Coronary artery (tissue), 2 donors: ENCODE measurements around the gene BLTP1.

Source experiments
- DNase-seq: peaks from one replicate; pipeline ENCODE4 v3.0.0-alpha.2; 2017; ENCODE audit warnings: low spot score
- H3K27ac ChIP-seq, 2 donors: fragments of 200-600 bp; sonication (generic); one replicate each; pipeline ENCODE4 v1.5.1; 2016 to 2019
- H3K4me3 ChIP-seq: fragments of 200-600 bp; sonication (generic); 2 replicates; pipeline ENCODE4 v1.5.1; 2016; ENCODE audit warnings: mild to moderate bottlenecking, moderate library complexity
- TF ChIP-seq, protein P1 (sequence below): fragments of 200-600 bp; sonication (generic); IDR thresholded peaks from one replicate; pipeline ENCODE4 v1.5.1; 2019; ENCODE audit warnings: antibody characterized with exemption

The BLTP1 gene

GRCh38 chr4:122119739-122120138 is 32.4 kb upstream of the BLTP1 start:
- Histone ChIP-seq H3K4me3 (no peak overlapping the region), H3K27ac (no peak overlapping the region)
- TF ChIP-seq, protein P1, sequence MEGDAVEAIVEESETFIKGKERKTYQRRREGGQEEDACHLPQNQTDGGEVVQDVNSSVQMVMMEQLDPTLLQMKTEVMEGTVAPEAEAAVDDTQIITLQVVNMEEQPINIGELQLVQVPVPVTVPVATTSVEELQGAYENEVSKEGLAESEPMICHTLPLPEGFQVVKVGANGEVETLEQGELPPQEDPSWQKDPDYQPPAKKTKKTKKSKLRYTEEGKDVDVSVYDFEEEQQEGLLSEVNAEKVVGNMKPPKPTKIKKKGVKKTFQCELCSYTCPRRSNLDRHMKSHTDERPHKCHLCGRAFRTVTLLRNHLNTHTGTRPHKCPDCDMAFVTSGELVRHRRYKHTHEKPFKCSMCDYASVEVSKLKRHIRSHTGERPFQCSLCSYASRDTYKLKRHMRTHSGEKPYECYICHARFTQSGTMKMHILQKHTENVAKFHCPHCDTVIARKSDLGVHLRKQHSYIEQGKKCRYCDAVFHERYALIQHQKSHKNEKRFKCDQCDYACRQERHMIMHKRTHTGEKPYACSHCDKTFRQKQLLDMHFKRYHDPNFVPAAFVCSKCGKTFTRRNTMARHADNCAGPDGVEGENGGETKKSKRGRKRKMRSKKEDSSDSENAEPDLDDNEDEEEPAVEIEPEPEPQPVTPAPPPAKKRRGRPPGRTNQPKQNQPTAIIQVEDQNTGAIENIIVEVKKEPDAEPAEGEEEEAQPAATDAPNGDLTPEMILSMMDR = no peak
- no peak for DNase-seq

DNA sequence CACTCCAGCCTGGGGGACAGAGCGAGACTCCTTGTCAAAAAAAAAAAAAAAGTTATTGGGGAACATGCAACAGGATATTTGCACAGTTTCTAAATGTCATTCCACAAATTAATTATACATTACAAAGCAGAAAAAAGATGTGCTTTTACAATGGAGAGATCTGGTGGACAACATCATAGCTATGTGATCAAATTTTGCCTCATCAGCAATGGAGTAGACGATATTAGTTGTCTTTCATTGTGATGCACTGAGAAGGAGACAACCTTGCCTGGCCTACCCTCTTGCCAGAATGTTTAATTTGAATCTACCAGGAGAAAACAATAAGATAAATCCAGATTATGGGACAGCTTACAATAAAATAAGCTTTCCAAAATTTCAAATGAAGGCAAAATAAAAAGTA is 30.5 kb upstream of the BLTP1 start:
- H3K4me3 ChIP-seq = no peak overlapping the region
- TF ChIP-seq, protein P1 = no peak
- H3K27ac ChIP-seq = no peak overlapping the region
- DNase-seq = no peak

DNA sequence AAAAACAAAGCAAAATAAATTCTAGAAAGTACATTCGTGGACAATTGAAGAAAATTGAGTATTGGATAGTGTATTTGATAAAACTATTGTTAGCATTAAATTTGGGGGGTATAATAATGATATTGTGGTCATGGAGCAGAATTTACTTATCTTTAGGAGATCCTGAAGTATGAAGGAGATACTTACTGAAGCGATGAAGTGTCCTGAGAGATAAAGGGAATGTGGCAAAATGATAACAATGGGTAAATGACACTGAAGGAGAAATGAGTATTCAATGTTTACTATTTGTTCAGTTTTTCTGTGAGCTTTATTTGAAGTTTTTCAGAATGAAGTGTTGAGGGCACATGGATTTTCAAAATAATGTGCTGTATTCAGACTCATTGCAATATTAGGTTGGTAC is 30.0 kb upstream of the BLTP1 start:
- TF ChIP-seq, protein P1 = no peak
- no peak overlapping the region for H3K4me3 ChIP-seq
- no peak overlapping the region for H3K27ac ChIP-seq
- DNase-seq = no peak

DNA sequence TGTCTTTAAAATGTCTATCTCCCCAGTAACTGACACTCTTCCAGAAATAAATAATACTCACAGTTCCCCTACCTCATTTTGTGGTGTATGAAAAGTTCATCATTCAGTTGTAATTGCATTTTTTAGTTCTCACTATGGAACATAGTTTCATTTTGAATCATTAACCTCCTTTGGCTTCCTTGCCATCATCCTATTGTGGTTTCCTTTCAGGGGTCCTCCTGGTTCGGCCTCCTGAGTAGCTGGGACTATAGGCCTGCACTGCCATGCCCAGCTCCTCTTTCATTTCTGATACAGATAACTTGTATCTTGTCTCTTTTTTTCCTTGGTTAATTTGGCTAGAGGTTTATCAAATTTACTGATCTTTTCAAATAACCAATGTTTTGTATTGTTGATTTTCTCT is 23.1 kb upstream of the BLTP1 start:
- TF ChIP-seq, protein P1 = no peak
- Histone ChIP-seq H3K27ac (no peak overlapping the region), H3K4me3 (no peak overlapping the region)
- DNase-seq = no peak

- Histone ChIP-seq H3K27ac (no peak overlapping the region), H3K4me3 (no peak overlapping the region)
- no peak for DNase-seq
- TF ChIP-seq, protein P1 = no peak
These were observed 20.5 kb upstream of the BLTP1 start for GRCh38 chr4:122131562-122132157.

- Histone ChIP-seq H3K4me3 (no peak overlapping the region), H3K27ac (no peak overlapping the region)
- TF ChIP-seq, protein P1 = no peak
- no peak for DNase-seq
These were observed 19.2 kb upstream of the BLTP1 start for GRCh38 chr4:122132891-122133290.

DNA sequence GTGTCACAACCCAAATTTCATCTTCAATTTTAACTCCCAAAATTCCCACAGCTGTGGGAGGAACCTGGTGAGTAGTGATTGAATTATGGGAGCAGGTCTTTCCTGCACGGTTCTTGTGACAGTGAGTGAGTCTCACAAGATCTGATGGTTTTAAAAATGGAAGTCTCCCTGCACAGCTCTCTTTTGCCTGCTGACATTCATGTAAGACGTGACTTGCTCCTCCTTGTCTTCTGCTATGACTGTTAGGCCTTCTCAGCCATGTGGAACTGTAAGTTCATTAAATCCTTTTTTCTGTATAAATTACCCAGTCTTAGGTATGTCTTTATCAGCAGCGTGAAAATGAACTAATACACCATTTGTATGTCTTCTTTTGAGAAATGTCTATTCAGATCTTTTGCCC is 13.0 kb upstream of the BLTP1 start:
- DNase-seq = no peak
- no peak overlapping the region for H3K27ac ChIP-seq
- TF ChIP-seq, protein P1 = no peak
- no peak overlapping the region for H3K4me3 ChIP-seq
